ENCODE measurements around the gene SUN1. TPM values are rescaled to one million over a fixed set of nuclear protein-coding genes. Genes with fewer than 3 reads are reported as not detected.

The SUN1 gene
- total RNA-seq, 3 donors from 2014 or later = 153 to 189 (median 160) TPM

DNA sequence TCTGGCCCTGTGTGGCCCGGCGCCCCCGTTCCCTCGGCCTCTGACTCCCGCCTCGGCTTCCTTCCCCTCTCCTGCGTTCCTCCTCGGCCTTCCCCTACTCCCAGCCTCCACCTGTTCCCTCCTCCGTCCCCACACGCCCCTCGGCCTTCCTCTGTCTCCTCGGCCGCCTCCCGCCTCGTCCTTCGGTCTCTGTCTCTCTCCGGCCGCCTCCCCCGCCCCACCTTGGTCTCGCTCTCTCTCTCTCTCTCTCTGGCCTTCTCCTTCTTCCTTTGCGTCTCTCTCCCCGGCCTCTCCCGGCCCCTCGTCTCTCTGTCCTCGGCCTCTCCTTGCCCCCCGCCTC, 44.7 kb downstream of the SUN1 start:
- Histone ChIP-seq H3K4me1 (peaks cover 0 to 7% of the 10 kb centered on the region in 2 donors), H3K4me3 (peak overlapping the region; percentile 72 to 89 (median 86)), H3K9me3 (no peaks in the 10 kb centered on the region), H3K36me3 (no peaks in the 10 kb centered on the region), H3K27ac (peak overlapping the region; percentile 94 to 95), H3K27me3 (no peaks in the 10 kb centered on the region)
- no peak for TF ChIP-seq POLR2AphosphoS5 (IDR thresholded peaks at IDR 0.05)
- intact Hi-C loops (cut with DNase I; ENCODE audit: low total_unique reads) = loop anchor here (5.0 kb wide), 1 partner anchor 60 kb away; no protein-coding TSS in a partner anchor
- DNase-seq (ENCODE audit: low spot score in 2 of 2) = peak in 1 of 2 donors; percentile 52

DNA sequence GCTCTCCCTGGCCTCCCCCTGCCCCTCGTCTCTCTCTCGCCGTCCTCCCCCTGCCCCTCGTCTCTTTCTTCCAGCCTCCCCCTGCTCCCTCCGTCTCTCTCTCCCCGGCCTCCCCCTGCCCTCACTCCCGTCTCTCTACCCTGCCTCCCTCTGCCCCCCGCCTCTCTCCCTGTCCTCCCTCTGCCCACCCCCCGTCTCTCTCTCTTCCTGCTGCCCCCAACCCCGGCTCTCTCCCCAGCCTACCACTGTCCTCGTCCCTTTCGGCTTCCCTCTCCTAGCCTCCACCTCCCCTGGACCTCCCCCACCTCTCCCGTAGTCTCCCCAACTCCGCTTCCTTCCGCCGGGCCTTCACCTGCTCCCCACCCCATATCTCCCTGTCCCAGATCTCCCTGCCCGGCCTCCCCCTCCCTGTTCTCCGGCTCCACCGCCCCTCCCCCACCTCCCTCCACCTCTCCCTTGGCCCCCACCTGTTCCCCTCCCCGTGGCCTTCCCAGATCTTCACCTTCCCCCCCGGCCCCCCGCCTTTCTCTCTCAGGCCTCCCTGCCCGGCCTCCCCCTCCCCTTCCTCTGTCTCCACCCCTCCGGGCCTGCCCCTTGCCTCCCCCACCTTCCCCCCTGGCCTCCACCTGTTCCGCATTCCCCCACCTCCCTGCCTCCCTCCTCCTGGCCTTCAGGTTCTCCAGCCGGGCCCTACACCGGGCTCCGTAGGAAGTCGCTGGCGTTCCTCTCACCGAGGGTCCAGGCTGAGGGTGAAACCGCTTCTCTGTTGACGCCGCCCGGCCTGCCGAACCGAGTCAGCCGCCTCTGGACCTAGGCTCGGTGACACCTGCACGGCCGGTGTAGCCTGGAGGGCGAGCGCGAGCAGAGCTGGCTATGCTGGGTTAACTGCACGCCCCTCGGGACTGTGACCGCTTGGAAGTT, 45.3 kb downstream of the SUN1 start:
- Histone ChIP-seq H3K4me1 (peaks cover 0 to 7% of the 10 kb centered on the region in 2 donors), H3K9me3 (no peaks in the 10 kb centered on the region), H3K4me3 (peak overlapping the region; percentile 72 to 89 (median 86)), H3K36me3 (no peaks in the 10 kb centered on the region), H3K27ac (peak overlapping the region; percentile 94 to 95), H3K27me3 (no peaks in the 10 kb centered on the region)
- no peak for DNase-seq (ENCODE audit: low spot score in 2 of 2)
- intact Hi-C loops (cut with DNase I; ENCODE audit: low total_unique reads) = loop anchor here (5.0 kb wide), 1 partner anchor 60 kb away; no protein-coding TSS in a partner anchor
- TF ChIP-seq, protein P1, sequence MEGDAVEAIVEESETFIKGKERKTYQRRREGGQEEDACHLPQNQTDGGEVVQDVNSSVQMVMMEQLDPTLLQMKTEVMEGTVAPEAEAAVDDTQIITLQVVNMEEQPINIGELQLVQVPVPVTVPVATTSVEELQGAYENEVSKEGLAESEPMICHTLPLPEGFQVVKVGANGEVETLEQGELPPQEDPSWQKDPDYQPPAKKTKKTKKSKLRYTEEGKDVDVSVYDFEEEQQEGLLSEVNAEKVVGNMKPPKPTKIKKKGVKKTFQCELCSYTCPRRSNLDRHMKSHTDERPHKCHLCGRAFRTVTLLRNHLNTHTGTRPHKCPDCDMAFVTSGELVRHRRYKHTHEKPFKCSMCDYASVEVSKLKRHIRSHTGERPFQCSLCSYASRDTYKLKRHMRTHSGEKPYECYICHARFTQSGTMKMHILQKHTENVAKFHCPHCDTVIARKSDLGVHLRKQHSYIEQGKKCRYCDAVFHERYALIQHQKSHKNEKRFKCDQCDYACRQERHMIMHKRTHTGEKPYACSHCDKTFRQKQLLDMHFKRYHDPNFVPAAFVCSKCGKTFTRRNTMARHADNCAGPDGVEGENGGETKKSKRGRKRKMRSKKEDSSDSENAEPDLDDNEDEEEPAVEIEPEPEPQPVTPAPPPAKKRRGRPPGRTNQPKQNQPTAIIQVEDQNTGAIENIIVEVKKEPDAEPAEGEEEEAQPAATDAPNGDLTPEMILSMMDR (IDR thresholded peaks at IDR 0.05) = no peak
- TF ChIP-seq POLR2AphosphoS5 (IDR thresholded peaks at IDR 0.05) (no peak), POLR2A (IDR thresholded peaks at IDR 0.05) (no peak)

DNA sequence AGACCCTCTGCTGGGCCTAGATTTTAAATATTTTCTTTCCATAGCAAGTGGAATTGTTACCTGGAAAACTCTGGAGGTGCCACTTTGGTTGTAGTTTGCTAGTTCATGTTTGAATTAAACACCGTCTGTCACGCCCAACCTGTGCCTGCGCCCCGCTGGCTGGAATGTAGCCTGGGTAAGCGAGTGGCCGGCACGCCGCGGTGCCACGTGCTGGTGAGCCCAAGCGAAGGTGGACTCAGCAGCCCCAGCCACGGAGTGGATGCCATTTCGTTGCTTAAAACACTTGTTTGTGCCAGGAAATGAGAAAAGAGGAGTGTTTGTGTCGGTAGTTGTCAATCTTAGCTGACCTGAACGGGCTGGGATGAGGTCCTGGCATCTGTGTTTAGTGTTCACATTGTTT, 46.8 kb downstream of the SUN1 start:
- DNase-seq (ENCODE audit: low spot score in 2 of 2) = no peak
- peaks cover 0 to 12% of the 10 kb centered on the region in 2 donors for H3K4me1 ChIP-seq
- intact Hi-C loops (cut with DNase I; ENCODE audit: low total_unique reads) = loop anchor here (5.0 kb wide), 1 partner anchor 62 kb away; no protein-coding TSS in a partner anchor
- no peaks in the 10 kb centered on the region for H3K9me3 ChIP-seq
- TF ChIP-seq POLR2A (IDR thresholded peaks at IDR 0.05) (no peak), POLR2AphosphoS5 (IDR thresholded peaks at IDR 0.05) (no peak)
- TF ChIP-seq, protein P1 (IDR thresholded peaks at IDR 0.05) = no peak
- no peaks in the 10 kb centered on the region for H3K27me3 ChIP-seq
- H3K4me3 ChIP-seq = no peak overlapping the region
- no peak overlapping the region for H3K27ac ChIP-seq
- H3K36me3 ChIP-seq = no peaks in the 10 kb centered on the region

DNA sequence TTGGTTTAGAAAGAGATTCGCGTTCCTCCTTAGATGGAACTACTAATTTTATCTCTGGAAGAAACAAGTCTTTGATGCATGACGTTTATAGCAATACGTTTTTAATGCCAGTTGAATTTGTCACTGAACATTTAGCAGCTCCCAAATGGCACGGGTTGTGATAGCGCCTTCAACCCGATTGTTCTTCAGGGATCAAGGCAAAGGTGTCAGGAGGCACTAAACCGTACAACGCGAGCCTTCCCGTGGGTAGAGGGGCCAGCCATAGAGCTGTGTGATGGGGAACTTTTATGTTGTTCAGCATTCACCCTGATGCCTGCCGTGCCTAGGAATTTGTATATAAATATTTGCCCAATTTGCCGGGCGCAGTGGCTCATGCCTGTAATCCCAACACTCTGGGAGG, 47.4 kb downstream of the SUN1 start:
- Histone ChIP-seq H3K9me3 (no peaks in the 10 kb centered on the region), H3K4me3 (no peak overlapping the region), H3K4me1 (peaks cover 0 to 15% of the 10 kb centered on the region in 2 donors), H3K36me3 (no peaks in the 10 kb centered on the region), H3K27ac (no peak overlapping the region), H3K27me3 (no peaks in the 10 kb centered on the region)
- DNase-seq (ENCODE audit: low spot score in 2 of 2) = no peak
- intact Hi-C loops (cut with DNase I; ENCODE audit: low total_unique reads) = loop anchor here (5.0 kb wide), 1 partner anchor 62 kb away; no protein-coding TSS in a partner anchor
- TF ChIP-seq POLR2A (IDR thresholded peaks at IDR 0.05) (no peak), POLR2AphosphoS5 (IDR thresholded peaks at IDR 0.05) (no peak)
- TF ChIP-seq, protein P1 (IDR thresholded peaks at IDR 0.05) = no peak

DNA sequence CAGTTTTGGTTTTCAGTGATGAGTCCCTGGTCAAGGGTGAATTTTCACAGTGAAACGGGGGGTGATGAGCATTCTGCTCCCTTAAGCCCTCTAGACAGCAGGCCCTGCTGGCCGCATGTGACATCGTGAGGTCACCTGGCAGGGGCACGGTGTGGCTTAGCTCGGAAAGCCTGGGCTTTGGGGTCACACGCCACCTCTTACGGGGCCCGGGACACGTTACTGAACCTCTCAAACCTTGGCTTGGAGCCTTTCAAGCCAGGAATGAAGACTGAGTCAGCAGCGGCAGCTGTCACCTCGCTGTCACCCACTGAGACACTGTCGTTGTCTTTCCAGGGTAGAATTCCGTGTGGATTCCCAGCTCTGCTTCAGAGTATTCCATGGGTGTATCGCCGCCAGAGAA, 48.2 kb downstream of the SUN1 start:
- TF ChIP-seq POLR2A (IDR thresholded peaks at IDR 0.05) (no peak), POLR2AphosphoS5 (IDR thresholded peaks at IDR 0.05) (no peak)
- TF ChIP-seq, protein P1 (IDR thresholded peaks at IDR 0.05) = no peak
- H3K4me3 ChIP-seq = no peak overlapping the region
- peaks cover 0 to 13% of the 10 kb centered on the region in 2 donors for H3K4me1 ChIP-seq
- H3K27me3 ChIP-seq = no peaks in the 10 kb centered on the region
- intact Hi-C loops (cut with DNase I; ENCODE audit: low total_unique reads) = no loop called here
- DNase-seq (ENCODE audit: low spot score in 2 of 2) = no peak
- no peaks in the 10 kb centered on the region for H3K9me3 ChIP-seq
- H3K36me3 ChIP-seq = no peaks in the 10 kb centered on the region
- H3K27ac ChIP-seq = no peak overlapping the region

Measured in breast epithelium (tissue), 4 donors.